Measurements from ENCODE around the gene SPINT3.
A peak's percentile ranks its signal among the peaks of the same experiment; 100 is the strongest.
"Not testable (repeated sequence)": the region's sequence is repeated elsewhere in the genome, so short reads cannot be mapped to it uniquely, and the experiment has no call there.

SPINT3 gene

DNA sequence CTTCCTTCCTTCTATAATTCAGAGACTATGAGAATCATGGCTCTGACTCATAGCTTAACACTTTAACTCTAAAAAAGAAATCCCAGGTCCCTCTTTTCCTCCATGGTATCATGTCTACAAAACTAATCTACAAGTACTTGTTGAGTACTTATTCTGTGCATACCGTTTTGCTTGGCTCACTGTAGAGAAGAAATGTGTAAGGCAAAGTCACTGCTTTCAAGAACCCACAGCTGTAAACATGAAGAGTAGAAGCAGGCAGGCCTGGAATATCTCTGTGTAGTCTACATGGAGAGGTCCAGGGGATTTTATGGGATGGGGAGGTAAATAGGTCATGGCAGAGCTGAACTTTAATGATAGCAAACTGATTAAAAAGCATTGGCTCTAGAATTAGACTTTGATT is 13.8 kb downstream of the SPINT3 start:
- no peak for DNase-seq

DNA sequence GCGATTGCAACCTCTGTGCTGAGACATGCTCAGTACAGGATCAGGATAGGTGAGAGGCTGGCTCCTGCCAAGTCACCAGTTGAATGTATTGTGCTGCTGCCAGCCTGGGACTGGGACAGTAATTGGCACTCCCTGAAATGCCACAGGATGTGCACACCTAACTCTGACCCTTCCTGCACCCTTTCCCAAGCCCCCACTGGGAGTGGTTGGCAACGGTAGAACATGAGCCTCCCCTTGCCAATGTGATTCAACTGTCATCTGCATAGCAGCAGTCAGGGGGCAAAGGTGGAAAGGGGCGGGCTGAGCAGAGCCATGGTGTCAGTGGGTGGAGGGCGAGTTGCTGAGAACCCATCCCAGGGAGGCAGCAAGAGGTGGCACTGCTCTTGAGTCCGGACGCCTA is 15.4 kb downstream of the SPINT3 start:
- DNase-seq = no peak

DNA sequence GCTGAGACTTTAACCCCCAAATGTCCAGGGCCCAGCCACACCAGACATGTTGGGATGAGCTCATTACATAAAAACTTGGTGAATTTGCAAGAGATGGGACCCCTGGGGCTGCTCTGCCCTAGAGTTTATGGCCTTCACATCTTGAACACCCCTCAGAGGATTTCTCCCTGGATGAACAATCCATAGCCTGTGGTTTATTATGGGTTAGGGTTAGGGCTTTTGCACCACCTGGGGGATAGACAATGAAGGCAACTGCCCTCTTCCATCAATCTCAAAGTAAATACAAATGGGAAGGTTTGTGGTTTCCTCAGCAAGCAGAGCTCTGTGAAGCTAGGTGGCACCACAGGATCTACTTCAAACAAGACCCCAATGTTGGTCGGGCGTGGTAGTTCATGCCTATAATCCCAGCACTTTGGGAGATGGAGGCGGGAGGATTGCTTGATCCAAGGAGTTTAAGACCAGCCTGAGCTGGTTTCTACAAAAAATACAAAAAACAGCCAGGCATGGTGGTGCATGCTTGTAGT is 17.4 kb downstream of the SPINT3 start:
- peak; percentile 14 for DNase-seq

DNA sequence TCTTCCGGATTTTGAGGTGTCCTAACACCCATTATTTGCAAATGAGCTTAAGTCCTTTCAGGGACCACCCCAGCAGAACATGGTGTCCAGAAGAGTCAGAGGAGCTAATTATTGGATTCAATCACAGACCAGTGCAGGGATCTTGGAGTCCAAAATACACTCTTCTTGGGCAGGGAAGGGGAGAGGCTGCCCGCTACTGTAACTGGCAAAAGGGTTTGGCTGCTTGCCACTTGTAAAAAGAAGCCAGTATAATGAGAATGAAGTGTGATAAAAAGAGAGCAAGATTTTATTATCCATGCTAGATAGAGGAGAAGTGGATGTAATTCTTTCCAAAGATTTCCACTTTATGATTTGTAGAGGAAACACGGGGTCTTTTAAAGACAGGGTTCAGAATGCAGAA is 19.3 kb downstream of the SPINT3 start:
- DNase-seq = no peak

DNA sequence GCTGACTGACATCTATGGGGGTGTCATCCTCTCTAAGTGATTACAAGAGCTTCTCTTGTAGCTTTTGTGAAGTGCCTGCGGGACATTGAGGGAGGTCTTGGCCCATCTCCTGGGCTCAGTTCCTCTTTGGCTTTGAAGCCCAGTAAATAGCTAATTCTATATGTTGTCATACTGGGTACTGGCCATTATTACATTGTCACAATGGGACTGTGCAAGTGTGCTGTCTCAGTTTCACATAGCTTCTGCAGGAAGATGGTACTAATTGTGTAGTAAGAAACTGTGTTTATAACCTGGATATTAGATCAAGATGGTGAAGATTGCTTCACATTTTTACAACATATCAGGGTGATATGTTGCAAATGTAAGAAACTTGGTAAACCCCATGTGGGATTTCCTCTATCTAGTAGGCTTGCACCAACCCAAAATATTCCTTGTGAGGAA is 19.9 kb downstream of the SPINT3 start:
- DNase-seq = no peak

DNA sequence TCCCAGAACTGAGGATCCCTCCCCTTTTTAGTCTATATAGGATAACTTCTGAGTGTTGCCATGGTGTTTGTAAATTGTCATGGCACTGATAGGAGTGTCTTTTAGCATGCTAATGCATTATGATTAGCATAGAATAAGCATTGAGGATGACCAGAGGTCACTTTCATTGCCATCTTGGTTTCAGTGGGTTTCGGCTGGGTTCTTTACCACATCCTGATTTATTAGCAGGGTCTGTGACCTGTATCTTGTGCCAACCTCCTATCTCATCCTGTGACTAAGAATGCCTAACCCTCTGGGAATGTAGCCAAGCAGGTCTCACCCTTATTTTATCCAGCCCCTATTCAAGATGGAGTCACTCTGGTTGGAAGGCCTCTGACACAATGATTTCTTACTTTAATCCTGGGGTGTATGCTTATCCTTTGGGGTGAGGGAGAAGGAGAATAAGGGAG is 26.3 kb downstream of the SPINT3 start:
- DNase-seq = no peak

DNA sequence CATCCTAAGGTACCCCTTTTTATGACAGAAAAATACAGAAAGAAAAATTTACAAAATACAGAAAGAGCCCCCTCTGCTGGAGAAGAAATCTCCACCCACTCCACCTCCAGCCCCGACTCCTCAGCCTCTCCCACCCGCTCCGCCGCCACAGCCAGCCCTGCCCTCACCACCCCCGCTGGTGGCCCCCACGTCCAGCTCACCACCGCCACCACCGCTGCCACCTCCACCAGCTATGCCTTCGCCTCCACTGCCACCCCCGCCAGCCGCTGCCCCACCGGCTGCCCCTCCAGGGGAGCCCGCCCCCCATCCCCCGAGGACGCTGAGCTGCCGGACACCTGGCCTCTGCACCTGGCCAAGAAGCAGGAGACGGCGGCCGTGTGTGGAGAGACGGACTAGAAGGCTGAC is 28.2 kb downstream of the SPINT3 start:
- no peak for DNase-seq

DNA sequence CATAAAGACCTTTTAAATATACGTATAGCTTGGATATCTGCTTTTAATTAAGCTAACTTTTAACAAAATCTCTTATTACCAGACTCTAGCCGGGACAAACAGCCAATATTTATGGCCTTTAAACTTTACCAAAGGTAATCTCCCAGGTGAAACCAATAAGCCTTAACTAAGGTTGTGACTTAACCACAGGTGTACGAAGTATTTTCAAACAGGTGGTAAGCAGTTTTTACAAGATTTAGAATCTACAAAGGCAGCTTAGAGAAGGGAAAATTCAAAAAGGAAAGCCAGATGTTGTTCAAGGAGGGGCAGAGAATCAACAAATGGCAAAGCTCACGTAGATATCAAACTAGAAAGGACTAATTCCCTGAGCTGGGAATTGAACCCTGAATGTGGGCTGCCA is 30.0 kb downstream of the SPINT3 start:
- peak; percentile 27 for DNase-seq

DNA sequence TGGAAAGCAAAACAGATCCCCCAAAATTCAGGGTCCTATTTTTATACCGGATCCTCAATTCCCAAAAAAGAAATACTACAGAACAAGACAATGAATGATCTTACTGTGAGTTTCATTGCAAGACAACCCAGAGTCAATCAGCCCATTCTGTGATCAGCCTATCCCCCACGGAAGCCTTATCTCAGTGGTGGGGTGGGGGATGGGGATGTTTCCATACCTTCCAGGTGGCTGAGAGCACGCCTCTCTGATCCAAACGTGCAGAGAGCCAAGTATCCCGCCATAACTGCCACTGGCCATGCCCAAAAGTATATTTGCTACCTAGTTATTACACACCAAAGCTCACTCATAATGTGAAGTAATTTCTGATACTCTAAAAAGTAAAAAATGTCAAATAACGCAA is 30.7 kb downstream of the SPINT3 start:
- peak; percentile 81 for DNase-seq

DNA sequence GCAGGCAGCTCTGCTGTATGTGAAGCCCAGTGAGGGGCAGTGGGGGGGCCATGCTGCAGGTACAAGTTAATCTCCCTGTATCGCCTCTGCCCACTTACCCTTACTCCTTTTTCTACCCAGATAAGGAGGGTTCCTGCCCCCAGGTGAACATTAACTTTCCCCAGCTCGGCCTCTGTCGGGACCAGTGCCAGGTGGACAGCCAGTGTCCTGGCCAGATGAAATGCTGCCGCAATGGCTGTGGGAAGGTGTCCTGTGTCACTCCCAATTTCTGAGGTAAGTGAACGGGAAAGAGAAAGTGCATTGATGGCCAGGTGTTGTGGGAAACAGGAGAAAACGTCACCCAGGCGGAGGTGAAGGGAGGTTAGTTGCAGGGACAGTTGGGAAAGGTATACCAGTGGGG is 35.6 kb downstream of the SPINT3 start:
- no peak for DNase-seq

DNA sequence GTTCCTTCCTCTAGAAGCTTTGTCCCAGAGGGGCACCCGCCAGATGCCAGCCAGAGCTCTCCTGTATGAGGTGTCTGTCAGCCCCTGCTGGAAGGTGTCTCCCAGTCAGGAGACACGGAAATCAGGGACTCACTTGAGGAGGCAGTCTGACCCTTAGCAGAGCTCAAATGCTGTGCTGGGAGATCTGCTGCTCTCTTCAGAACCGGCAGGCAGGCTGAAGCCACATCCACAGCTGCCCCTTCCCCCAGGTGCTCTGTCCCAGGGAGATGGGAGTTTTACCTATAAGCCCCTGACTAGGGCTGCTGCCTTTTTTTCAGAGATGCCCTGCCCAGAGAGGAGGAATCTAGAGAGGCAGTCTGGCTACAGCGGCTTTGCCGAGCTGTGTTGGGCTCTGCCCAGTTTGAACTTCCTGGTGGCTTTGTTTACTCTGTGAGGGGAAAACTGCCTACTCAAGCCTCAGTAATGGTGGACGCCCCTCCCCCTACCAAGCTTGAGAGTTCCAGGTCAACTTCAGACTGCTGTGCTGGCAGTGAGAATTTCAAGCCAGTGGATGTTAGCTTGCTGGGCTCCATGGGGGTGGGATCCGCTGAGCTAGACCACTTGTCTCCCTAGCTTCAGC is 37.8 kb downstream of the SPINT3 start:
- DNase-seq = not testable (repeated sequence)

DNA sequence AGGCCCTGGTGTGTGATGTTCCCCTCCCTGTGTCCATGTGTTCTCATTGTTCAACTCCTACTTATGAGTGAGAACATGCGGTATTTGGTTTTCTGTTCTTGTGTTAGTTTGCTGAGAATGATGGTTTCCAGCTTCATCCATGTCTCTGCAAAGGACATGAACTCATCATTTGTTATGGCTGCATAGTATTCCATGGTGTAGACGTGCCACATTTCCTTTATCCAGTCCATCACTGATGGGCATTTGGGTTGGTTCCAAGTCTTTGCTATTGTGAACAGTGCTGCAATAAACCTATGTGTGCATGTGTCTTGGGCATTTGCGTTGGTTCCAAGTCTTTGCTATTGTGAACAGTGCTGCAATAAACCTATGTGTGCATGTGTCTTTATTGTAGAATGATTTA is 43.1 kb downstream of the SPINT3 start:
- not testable (repeated sequence) for DNase-seq

DNA sequence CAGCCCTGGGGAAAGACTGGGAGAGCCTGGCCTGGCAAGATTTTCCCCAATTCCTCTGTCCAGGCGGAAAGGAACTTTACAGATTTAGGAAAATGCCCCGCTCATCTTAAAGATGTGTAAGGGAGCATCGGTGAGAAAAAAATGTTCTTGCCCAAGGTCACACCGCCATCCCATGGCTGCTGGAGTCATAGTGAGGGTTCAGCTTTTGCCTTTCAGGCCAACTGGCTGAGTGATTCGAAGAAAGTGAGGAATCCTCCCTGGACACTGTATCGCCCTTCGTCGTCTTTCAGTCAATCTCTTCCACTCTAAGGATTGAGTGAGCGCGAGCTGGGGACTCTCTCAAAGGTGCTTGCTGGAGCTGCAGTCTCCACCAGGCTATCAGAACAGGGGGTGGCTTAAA is 44.5 kb downstream of the SPINT3 start:
- no peak for DNase-seq

DNA sequence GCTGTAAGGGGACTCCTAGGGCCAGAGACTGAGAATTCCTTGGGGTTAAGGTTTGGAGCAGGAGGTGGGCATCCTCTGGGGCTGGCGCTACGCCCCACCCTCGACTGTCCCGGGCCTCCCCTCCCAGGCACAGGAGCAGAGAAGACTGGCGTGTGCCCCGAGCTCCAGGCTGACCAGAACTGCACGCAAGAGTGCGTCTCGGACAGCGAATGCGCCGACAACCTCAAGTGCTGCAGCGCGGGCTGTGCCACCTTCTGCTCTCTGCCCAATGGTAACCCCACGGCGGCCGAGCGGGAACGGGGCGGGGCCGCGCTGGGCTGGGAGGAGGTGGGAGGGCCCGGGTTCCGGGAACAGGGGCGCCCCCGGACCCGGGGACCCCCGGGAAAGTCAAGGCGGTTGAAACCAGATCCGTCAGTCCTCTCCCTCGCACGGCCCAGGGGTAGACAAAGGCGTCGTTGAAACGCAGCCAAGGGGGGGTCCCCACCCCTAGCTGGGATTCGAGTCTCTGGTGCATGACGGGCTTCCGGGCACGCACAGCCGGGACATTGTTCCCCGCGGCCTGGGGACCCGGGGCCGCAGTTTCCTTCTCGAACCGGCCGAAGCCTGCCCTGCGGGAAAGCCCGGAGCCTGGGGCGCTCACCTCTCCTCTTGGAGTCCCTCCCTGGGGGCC is 45.0 kb downstream of the SPINT3 start:
- no peak for DNase-seq

DNA sequence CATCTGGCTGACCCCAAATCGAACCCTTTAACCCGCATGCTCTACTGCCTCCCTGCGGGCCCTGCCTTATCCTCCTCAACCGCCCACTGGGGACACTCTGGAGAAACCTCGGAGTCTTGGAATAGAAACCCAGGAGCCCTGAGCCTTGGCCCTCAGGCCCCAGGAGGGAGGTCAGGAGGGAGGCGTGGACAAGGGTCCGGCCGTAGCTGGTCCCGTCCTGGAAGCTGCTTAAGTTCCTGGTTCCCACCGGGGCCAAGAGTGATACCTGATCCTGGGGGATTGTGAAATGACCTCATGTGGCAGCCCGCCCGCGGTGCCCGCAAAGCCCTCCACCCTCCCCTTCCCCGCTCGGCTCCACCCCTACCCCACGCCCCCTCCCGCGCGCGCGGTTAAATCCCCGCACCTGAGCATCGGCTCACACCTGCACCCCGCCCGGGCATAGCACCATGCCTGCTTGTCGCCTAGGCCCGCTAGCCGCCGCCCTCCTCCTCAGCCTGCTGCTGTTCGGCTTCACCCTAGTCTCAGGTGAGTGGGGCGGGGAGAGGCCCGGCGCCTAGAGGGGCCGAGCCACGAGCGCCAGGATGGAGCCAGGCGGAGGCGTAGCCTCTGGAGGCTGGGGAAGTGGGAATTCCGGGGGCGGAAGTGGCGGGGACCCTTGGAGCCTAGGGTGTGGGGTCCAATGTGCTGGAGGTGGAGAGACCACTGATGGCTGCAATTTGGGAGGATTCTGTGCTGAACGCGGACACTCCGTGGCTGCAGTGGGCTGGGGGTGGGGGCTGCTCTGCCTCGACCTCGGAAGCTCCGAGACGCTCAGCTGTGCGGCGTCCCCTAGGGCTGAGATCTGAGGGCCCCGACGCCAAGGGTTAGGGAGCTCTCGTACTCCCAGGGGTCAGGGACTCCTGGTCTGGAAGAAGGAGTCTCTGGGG is 45.8 kb downstream of the SPINT3 start, which contains the start of gene WFDC2:
WFDC2 (plus strand) TSS at position 418 of the 926 bp plus-strand sequence; CDS start at position 447, 29 bp downstream.
- peak; percentile 49 for DNase-seq

DNA sequence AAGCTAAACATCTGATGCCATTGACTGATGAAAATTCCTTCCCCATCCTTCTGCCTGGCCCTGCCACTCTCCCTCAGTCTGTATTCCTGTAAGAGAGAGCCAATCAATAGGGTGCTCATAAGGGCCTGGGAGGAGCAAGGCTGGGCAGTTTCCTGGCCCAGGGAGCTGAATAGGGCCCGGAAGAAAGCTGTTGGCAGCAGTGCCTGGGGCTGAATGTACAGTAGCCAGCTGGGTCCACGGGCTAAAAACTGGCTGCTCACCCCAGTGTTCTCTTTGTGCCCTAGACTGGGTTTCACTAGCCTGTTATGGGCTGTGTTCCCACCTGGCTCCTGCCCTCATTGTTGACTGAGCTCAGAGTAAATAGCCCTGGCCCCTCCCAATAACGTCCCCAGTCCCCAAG is 47.6 kb downstream of the SPINT3 start:
- DNase-seq = no peak

DNA sequence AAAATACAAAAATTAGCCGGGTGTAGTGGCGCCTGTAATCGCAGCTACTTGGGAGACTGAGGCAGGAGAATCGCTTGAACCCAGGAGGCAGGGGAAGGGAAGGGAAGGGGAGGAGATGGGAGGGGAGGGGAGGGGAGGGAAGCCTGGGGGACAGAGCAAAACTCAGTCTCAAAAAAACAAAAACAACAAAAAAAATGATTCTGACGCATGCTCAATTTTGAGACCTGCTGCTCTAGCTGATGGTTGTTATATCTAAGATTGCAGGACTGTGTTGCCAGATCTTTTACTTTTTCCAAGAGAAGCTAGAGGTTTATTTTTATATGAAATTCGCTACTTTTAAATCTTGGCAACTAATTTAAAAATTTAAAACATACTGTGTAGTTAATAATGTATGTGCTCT is 48.2 kb downstream of the SPINT3 start:
- no peak for DNase-seq

DNA sequence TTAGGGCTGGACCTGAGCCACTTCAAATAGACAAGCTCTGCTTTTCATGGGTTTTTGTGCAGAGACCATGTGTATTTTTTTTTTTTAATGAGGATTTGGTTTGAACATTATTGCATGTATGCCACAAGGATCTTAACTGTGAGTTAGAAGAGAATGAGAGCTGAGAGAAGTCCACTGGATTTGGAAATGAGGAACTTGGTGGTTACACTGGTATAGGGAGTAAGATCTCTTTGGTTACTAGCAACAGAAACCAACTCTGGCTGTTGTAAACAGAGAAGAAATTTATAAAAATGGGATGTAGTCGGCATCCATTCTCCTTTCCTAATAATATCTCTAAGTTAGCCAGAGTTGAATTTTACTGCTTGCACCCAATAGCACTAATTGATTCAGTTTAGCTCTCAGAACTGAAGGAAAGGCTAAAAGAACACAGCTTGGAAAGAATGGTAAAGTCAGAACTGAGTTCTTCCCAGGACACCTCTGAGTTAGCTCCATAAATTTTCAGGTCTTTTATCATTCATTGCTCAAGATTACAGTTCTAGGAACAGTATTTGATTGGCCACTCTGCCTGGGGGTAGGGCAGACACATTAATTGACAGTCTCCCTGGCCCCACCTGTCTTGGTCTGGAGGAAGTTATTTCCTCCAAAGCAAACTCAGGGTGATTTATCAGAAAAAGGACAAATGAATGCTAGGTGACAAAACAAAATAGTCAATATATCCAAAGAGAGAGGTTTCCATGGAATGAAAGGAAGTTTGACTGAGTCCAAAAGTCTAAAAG is 49.7 kb downstream of the SPINT3 start:
- DNase-seq = no peak

DNA sequence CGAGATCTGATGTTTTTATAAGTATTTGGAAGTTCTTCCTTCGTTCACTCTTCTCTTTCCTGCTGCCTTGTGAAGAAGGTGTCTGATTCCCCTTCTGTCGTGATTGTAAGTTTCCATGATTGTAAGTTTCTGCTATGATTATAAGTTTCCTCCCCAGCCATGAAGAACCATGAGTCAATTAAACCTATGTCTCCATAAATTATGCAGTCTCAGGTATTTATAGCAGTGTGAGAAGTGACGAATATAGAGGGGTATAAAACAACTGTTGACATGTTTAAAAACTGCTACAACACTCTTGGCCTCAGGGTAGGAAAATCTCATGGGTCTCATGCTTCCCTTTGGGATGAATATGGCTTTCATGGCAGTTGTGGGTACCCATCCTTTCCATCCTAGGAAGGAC is 51.7 kb downstream of the SPINT3 start:
- DNase-seq = no peak

DNA sequence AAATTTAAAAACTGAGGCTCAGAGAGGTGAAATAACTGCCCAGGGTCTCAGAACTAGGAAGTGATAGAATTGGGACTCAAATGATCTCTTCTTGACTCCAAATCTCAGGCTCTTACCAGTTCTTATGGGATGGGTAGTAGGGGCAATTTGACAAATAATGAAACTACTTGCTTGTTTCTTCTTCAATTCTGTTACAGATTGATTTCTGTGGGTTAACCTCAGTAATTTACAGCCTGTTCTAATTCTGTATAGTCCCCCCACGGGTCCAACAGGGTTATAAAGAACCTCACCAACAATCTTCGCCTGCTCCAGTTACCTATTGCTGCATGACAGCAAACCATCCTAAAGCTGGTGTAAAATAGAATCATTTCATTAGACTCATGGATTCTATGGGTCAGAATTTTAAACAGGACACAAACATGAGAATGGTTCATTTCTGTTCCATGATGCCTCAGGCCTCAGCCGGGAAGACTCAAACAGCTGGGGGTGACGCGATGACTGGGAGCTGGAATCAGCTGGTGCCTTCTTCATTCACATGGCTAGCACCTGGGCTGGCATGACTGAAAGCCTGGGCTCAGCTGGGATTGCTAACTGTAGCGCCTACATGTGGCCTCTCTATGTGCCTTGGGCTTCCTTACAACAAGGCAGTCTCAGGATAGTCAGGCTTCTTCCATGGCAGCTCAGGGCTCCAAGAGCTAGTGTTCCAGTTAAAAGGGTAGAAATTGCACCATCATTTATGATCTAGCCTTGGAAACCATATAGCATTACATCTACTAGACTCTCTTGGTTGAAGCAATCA is 52.5 kb downstream of the SPINT3 start:
- DNase-seq = no peak
